ENCODE data around the gene ITGAL.

ITGAL gene

DNA sequence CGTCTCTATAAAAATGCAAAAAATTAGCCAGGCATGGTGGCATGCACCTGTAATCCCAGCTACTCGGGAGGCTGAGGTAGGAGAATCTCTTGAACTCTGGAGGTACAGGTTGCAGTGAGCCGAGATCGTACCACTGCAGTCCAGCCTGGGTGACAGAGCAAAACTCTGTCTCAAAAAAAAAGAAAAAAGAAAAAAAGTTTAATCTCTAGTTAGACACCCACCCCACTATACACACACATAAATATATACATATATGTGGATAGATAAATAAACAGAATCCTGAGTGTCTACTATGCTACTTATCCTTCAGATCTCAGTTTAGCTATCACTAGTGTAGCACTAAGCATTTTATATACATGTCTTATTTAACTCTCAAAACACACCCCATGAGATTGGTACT, 18.7 kb downstream of the ITGAL start:
- no peaks in the 10 kb centered on the region for H3K4me1 Mint-ChIP-seq
- no peak overlapping the region for H3K4me3 Mint-ChIP-seq
- H3K27ac Mint-ChIP-seq = no peak overlapping the region
- TF ChIP-seq, protein P1, sequence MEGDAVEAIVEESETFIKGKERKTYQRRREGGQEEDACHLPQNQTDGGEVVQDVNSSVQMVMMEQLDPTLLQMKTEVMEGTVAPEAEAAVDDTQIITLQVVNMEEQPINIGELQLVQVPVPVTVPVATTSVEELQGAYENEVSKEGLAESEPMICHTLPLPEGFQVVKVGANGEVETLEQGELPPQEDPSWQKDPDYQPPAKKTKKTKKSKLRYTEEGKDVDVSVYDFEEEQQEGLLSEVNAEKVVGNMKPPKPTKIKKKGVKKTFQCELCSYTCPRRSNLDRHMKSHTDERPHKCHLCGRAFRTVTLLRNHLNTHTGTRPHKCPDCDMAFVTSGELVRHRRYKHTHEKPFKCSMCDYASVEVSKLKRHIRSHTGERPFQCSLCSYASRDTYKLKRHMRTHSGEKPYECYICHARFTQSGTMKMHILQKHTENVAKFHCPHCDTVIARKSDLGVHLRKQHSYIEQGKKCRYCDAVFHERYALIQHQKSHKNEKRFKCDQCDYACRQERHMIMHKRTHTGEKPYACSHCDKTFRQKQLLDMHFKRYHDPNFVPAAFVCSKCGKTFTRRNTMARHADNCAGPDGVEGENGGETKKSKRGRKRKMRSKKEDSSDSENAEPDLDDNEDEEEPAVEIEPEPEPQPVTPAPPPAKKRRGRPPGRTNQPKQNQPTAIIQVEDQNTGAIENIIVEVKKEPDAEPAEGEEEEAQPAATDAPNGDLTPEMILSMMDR (IDR thresholded peaks at IDR 0.05; ENCODE audit: unreplicated experiment in 3 of 3) = no peak
- no peaks in the 10 kb centered on the region for H3K9me3 Mint-ChIP-seq
- H3K27me3 Mint-ChIP-seq (ENCODE audit: low read depth) = peaks cover 10% of the 10 kb centered on the region
- no peaks in the 10 kb centered on the region for H3K36me3 Mint-ChIP-seq (ENCODE audit: low read depth)

DNA sequence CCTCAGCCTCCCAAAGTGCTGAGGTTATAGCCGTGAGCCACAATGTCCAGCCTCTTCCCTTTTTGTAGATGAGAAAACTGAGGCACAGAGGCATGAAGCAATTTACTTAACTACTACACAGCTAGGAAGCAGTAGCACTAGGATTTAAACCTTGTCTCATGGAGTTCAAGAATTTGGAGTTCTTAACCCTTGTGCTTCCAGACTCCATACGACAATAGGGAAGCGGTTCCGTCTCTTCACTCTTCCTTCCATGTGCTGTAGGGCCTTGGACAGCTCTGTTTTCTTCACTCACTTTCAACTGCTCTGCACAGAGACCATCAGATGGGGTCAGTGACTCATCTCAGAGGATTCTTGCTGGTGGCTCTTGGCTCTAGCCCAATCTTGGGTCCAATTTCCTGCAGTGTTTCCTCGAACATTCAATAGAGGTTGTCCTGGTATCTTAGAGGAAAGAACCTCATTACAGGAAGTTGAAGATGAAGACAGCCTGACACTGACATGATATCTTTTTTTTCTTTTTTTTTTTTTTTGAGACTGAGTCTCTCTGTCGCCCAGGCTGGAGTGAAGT, 19.3 kb downstream of the ITGAL start:
- Mint-ChIP-seq H3K27me3 (ENCODE audit: low read depth) (peaks cover 10% of the 10 kb centered on the region), H3K36me3 (ENCODE audit: low read depth) (no peaks in the 10 kb centered on the region), H3K4me1 (no peaks in the 10 kb centered on the region), H3K4me3 (no peak overlapping the region), H3K27ac (no peak overlapping the region), H3K9me3 (no peaks in the 10 kb centered on the region)
- TF ChIP-seq, protein P1 (IDR thresholded peaks at IDR 0.05; ENCODE audit: unreplicated experiment in 3 of 3) = no peak

DNA sequence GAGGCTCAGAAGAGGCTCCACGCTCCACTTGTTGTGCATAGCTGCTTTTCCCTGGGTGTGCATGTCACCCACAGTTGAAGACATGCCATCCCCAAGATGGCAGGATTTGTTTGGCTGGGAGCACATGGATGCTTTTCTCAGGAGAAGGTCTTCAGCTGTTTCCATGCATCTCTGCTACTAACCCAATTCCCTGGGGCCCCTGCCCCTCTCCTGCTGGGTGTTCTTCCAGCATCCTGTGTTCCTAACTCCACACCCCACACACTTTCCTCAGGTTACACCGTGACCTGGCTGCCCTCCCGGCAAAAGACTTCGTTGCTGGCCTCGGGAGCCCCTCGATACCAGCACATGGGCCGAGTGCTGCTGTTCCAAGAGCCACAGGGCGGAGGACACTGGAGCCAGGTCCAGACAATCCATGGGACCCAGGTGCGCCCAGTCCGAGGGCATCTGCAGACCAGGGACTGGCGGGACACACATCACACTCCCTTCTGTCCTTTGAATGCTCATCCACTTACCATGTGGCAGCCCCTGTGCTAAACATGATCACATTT, 21.5 kb downstream of the ITGAL start:
- no peaks in the 10 kb centered on the region for H3K4me1 Mint-ChIP-seq
- H3K27me3 Mint-ChIP-seq (ENCODE audit: low read depth) = peaks cover 10% of the 10 kb centered on the region
- TF ChIP-seq, protein P1 (IDR thresholded peaks at IDR 0.05; ENCODE audit: unreplicated experiment in 3 of 3) = no peak
- no peaks in the 10 kb centered on the region for H3K36me3 Mint-ChIP-seq (ENCODE audit: low read depth)
- no peaks in the 10 kb centered on the region for H3K9me3 Mint-ChIP-seq
- no peak overlapping the region for H3K27ac Mint-ChIP-seq
- no peak overlapping the region for H3K4me3 Mint-ChIP-seq

DNA sequence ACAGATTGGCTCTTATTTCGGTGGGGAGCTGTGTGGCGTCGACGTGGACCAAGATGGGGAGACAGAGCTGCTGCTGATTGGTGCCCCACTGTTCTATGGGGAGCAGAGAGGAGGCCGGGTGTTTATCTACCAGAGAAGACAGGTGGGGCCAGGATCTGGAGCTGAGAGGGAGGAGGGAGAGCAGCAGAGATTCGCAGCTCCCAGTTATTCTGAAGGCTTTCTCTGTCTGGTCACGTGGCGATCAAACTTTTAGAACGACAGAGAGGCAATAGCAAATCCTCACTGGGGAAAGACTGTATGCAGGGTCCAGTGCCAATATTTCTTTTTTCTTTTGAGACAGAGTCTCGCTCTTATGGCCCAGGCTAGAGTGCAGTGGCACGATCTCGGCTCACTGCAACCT, 22.2 kb downstream of the ITGAL start:
- no peak overlapping the region for H3K27ac Mint-ChIP-seq
- no peaks in the 10 kb centered on the region for H3K36me3 Mint-ChIP-seq (ENCODE audit: low read depth)
- H3K9me3 Mint-ChIP-seq = no peaks in the 10 kb centered on the region
- TF ChIP-seq, protein P1 (IDR thresholded peaks at IDR 0.05; ENCODE audit: unreplicated experiment in 3 of 3) = no peak
- no peak overlapping the region for H3K4me3 Mint-ChIP-seq
- no peaks in the 10 kb centered on the region for H3K4me1 Mint-ChIP-seq
- peaks cover 10% of the 10 kb centered on the region for H3K27me3 Mint-ChIP-seq (ENCODE audit: low read depth)

DNA sequence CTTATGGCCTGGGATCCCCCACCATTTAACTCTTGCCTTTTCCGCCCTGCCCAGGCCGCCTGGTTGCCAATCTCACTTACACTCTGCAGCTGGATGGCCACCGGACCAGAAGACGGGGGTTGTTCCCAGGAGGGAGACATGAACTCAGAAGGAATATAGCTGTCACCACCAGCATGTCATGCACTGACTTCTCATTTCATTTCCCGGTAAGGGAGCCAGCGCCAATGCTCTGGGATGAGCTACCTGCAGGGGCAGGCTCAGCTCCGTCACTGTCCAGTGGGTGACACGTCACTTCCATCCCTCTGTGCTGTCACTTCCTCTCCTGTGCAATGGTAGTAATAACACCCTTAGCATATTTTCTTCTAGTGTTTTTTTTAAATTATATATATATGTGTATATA, 26.7 kb downstream of the ITGAL start:
- H3K4me3 Mint-ChIP-seq = no peak overlapping the region
- no peaks in the 10 kb centered on the region for H3K9me3 Mint-ChIP-seq
- H3K36me3 Mint-ChIP-seq (ENCODE audit: low read depth) = no peaks in the 10 kb centered on the region
- H3K27ac Mint-ChIP-seq = no peak overlapping the region
- H3K27me3 Mint-ChIP-seq (ENCODE audit: low read depth) = peaks cover 7% of the 10 kb centered on the region
- H3K4me1 Mint-ChIP-seq = no peaks in the 10 kb centered on the region
- TF ChIP-seq, protein P1 (IDR thresholded peaks at IDR 0.05; ENCODE audit: unreplicated experiment in 3 of 3) = no peak

All from nephron (organoid).